Measurements from ENCODE around the gene CAMK1D.

GRCh38 chr10:12729885-12730284 is 380.5 kb downstream of the CAMK1D start:
- TF ChIP-seq CTCF (IDR thresholded peaks at IDR 0.05) (no peak), POLR2AphosphoS5 (IDR thresholded peaks at IDR 0.05; ENCODE audit: insufficient read depth in 1 of 2, low read depth in 1 of 2) (no peak), POLR2A (IDR thresholded peaks at IDR 0.05) (no peak)
